ENCODE results near the gene KCNQ1. TPM values are rescaled to one million over a fixed set of nuclear protein-coding genes. Genes with fewer than 3 reads are reported as not detected.
A peak's percentile ranks its signal among the peaks of the same experiment; 100 is the strongest.

The KCNQ1 gene
- total and polyA plus RNA-seq, 2 of the 13 experiments (the other 11 are each of a cell fraction or from before 2014, with no cell fraction given), result 0.02 to 0.08 TPM

DNA sequence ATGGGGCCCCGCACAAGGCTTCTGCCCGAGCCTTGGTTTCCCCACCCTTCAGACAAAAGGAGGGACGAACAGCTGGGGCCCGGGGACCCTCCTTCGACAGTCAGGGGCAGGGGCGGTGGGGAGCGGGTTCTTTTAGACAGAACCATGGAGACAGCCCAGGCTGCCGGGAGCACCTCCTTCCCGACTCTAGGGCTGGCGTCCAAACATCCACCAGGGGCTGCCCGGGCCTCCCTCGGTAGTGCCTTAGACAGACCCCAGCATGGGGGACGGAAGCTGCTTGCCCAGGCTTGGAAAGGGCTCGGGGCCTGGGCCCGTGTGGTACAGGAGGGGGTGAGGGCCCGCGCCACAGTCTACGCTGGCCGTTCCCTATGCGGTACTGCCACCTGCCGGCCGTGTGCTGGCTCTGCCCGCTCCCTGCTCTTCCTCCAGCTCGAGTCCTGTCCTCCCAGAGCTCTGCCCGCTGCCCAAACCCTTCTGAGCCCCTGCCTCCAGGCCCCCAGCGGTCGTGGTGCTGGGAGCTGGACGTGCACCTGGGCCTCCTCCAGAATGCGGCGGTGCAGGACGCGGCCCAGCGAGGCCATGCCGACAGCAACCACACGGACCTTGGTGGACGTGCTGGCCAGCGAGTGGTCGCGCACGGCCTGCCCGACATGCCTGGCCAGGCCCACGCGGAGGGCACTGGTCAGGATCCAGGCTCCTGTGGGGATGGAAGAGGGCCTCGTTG, 24.1 kb upstream of the KCNQ1 start (continued):
- TF ChIP-seq, protein P1, sequence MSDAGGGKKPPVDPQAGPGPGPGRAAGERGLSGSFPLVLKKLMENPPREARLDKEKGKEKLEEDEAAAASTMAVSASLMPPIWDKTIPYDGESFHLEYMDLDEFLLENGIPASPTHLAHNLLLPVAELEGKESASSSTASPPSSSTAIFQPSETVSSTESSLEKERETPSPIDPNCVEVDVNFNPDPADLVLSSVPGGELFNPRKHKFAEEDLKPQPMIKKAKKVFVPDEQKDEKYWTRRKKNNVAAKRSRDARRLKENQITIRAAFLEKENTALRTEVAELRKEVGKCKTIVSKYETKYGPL (CRISPR knock-in tag; IDR thresholded peaks at IDR 0.05), result no peak
- no peak for TF ChIP-seq MIXL1 (CRISPR knock-in tag; IDR thresholded peaks at IDR 0.05)
- TF ChIP-seq, protein P2, sequence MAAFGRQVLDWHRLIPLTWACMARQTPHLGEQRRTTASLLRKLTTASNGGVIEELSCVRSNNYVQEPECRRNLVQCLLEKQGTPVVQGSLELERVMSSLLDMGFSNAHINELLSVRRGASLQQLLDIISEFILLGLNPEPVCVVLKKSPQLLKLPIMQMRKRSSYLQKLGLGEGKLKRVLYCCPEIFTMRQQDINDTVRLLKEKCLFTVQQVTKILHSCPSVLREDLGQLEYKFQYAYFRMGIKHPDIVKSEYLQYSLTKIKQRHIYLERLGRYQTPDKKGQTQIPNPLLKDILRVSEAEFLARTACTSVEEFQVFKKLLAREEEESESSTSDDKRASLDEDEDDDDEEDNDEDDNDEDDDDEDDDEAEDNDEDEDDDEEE (CRISPR knock-in tag; IDR thresholded peaks at IDR 0.05), result no peak; the same call in 1 of the 2 replicates
- TF ChIP-seq ZNF564 (CRISPR knock-in tag; IDR thresholded peaks at IDR 0.05), result no peak
- no peak for TF ChIP-seq ZNF30 (CRISPR knock-in tag; IDR thresholded peaks at IDR 0.05)
- TF ChIP-seq, protein P3, sequence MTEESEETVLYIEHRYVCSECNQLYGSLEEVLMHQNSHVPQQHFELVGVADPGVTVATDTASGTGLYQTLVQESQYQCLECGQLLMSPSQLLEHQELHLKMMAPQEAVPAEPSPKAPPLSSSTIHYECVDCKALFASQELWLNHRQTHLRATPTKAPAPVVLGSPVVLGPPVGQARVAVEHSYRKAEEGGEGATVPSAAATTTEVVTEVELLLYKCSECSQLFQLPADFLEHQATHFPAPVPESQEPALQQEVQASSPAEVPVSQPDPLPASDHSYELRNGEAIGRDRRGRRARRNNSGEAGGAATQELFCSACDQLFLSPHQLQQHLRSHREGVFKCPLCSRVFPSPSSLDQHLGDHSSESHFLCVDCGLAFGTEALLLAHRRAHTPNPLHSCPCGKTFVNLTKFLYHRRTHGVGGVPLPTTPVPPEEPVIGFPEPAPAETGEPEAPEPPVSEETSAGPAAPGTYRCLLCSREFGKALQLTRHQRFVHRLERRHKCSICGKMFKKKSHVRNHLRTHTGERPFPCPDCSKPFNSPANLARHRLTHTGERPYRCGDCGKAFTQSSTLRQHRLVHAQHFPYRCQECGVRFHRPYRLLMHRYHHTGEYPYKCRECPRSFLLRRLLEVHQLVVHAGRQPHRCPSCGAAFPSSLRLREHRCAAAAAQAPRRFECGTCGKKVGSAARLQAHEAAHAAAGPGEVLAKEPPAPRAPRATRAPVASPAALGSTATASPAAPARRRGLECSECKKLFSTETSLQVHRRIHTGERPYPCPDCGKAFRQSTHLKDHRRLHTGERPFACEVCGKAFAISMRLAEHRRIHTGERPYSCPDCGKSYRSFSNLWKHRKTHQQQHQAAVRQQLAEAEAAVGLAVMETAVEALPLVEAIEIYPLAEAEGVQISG (CRISPR knock-in tag; IDR thresholded peaks at IDR 0.05), result peak; percentile 52; the same call in 1 of the 2 replicates
- no peak for TF ChIP-seq PAX8 (CRISPR knock-in tag; IDR thresholded peaks at IDR 0.05; ENCODE audit: borderline replicate concordance)
- TF ChIP-seq PHB2 (IDR thresholded peaks at IDR 0.05; ENCODE audit: partially characterized antibody), result no peak
- no peak for TF ChIP-seq NFE2L2 (IDR thresholded peaks at IDR 0.05; ENCODE audit: low read length)
- no peak for TF ChIP-seq ZNF12 (CRISPR knock-in tag; IDR thresholded peaks at IDR 0.05)
- no peak for TF ChIP-seq ZNF224 (CRISPR knock-in tag; IDR thresholded peaks at IDR 0.05)
- no peak for TF ChIP-seq TBP (CRISPR knock-in tag; IDR thresholded peaks at IDR 0.05)
- TF ChIP-seq, protein P4, sequence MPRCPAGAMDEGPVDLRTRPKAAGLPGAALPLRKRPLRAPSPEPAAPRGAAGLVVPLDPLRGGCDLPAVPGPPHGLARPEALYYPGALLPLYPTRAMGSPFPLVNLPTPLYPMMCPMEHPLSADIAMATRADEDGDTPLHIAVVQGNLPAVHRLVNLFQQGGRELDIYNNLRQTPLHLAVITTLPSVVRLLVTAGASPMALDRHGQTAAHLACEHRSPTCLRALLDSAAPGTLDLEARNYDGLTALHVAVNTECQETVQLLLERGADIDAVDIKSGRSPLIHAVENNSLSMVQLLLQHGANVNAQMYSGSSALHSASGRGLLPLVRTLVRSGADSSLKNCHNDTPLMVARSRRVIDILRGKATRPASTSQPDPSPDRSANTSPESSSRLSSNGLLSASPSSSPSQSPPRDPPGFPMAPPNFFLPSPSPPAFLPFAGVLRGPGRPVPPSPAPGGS (CRISPR knock-in tag; IDR thresholded peaks at IDR 0.05), result 0 out of 2 replicates have a peak, but pooled peaks have one; percentile 14
- TF ChIP-seq ARNT2 (CRISPR knock-in tag; IDR thresholded peaks at IDR 0.05; ENCODE audit: low read depth), result no peak
- TF ChIP-seq GATAD2A (CRISPR knock-in tag; IDR thresholded peaks at IDR 0.05), result no peak
- no peak for TF ChIP-seq TOPORS (CRISPR knock-in tag; IDR thresholded peaks at IDR 0.05)
- no peak for TF ChIP-seq ZNF670 (CRISPR knock-in tag; IDR thresholded peaks at IDR 0.05; ENCODE audit: borderline replicate concordance)
- TF ChIP-seq ZSCAN25 (CRISPR knock-in tag; IDR thresholded peaks at IDR 0.05), result peak; percentile 67; the same call in 1 of the 2 replicates
- TF ChIP-seq EEA1 (CRISPR knock-in tag; IDR thresholded peaks at IDR 0.05; ENCODE audit: borderline replicate concordance), result no peak
- TF ChIP-seq ZNF432 (CRISPR knock-in tag; IDR thresholded peaks at IDR 0.05; ENCODE audit: borderline replicate concordance), result no peak
- TF ChIP-seq TAF1 (CRISPR knock-in tag; IDR thresholded peaks at IDR 0.05), result no peak
- TF ChIP-seq HNRNPH1 (optimal IDR thresholded peaks at IDR 0.05; ENCODE audit: low read depth, low read length), result no peak
- peak; percentile 67 for TF ChIP-seq ZBTB38 (CRISPR knock-in tag; IDR thresholded peaks at IDR 0.05)
- TF ChIP-seq DNMT3B (CRISPR knock-in tag; conservative IDR thresholded peaks at IDR 0.05), result no peak
- no peak for TF ChIP-seq EHMT2 (IDR thresholded peaks at IDR 0.05; ENCODE audit: borderline replicate concordance, low read depth, low read length)
- TF ChIP-seq NCOR1 (IDR thresholded peaks at IDR 0.05; ENCODE audit: borderline replicate concordance, low read length), result no peak
- TF ChIP-seq GATA4 (IDR thresholded peaks at IDR 0.05; ENCODE audit: borderline replicate concordance, low read depth), result no peak

Measured in HepG2 (cell line).